ENCODE data around the gene WDR37.

DNA sequence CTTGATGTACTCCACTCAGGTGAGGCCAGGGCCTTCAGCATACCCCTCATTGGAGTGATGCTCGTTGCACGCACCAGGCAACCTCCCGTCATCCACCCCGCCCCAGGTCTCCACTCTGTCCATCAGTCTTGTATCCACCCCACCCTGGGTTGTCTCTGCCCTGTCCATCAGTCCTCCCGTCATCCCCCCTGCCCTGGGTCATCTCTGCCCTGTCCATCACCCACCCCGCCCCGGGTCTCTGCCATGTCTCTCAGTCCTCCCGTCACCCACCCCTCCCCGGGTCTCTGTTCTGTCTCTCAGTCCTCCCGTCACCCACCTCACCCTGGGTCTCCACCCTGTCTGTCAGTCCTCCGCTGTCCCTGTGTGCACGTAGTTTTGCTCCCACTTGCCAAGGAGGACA is 59.9 kb downstream of the WDR37 start:
- TF ChIP-seq, protein P1, sequence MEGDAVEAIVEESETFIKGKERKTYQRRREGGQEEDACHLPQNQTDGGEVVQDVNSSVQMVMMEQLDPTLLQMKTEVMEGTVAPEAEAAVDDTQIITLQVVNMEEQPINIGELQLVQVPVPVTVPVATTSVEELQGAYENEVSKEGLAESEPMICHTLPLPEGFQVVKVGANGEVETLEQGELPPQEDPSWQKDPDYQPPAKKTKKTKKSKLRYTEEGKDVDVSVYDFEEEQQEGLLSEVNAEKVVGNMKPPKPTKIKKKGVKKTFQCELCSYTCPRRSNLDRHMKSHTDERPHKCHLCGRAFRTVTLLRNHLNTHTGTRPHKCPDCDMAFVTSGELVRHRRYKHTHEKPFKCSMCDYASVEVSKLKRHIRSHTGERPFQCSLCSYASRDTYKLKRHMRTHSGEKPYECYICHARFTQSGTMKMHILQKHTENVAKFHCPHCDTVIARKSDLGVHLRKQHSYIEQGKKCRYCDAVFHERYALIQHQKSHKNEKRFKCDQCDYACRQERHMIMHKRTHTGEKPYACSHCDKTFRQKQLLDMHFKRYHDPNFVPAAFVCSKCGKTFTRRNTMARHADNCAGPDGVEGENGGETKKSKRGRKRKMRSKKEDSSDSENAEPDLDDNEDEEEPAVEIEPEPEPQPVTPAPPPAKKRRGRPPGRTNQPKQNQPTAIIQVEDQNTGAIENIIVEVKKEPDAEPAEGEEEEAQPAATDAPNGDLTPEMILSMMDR (IDR thresholded peaks at IDR 0.05), result no peak
- TF ChIP-seq POLR2A (IDR thresholded peaks at IDR 0.05), result no peak
